H1 (cell line): ENCODE results near the gene ITPR1. TPM values are rescaled to one million over a fixed set of nuclear protein-coding genes. Genes with fewer than 3 reads are reported as not detected.

ENCODE experiments used
- CTCF ChIA-PET: fragments of 300-600 bp; sonication (Branson Sonifier 250); formaldehyde crosslinking; loops from one replicate; lab custom pipeline; 2021; ENCODE audit not compliant: partially characterized antibody; lab: Charles Lee
- POLR2A ChIA-PET: fragments of 300-600 bp; sonication (Branson Sonifier 250); formaldehyde crosslinking; loops from one replicate; lab custom pipeline; 2021; ENCODE audit warnings: inconsistent platforms; ENCODE audit not compliant: partially characterized antibody; lab: Charles Lee
- DNase-seq, 2 experiments: peaks; one replicate each; pipeline versions ENCODE4 v3.0.0 to v3.0.0-alpha.2; 2010 to 2022; ENCODE audit warnings: low spot score in 2 of 2, low read depth in 1 of 2, mixed read lengths in 1 of 2
- FAIRE-seq: peaks from 2 replicates; lab custom pipeline; 2011; peaks lifted over from hg19 to GRCh38; lab: Jason Lieb, UNC
- H2AFZ ChIP-seq: 2 replicates; pipeline ENCODE4 v1.8.1; 2012; ENCODE audit warnings: low read length, inconsistent platforms
- H2AK5ac ChIP-seq: 2 replicates; pipeline ENCODE4 v1.6.1; 2013; ENCODE audit warnings: low read depth, low read length
- H2BK120ac ChIP-seq: replicated peaks from 2 replicates; pipeline ENCODE3; 2013; ENCODE audit warnings: low read depth, low read length, inconsistent platforms
- H2BK12ac ChIP-seq: 2 replicates; pipeline ENCODE4 v1.6.1; 2013; ENCODE audit warnings: low read depth, low read length
- H2BK15ac ChIP-seq: 2 replicates; pipeline ENCODE4 v1.6.1; 2013; ENCODE audit warnings: low read length
- H2BK20ac ChIP-seq: 2 replicates; pipeline ENCODE4 v1.6.1; 2013; ENCODE audit warnings: low read length
- H2BK5ac ChIP-seq: 2 replicates; pipeline ENCODE4 v1.6.1; 2013; ENCODE audit warnings: low read depth, low read length
- H3K14ac ChIP-seq: 2 replicates; pipeline ENCODE4 v1.6.1; 2013; ENCODE audit warnings: inconsistent platforms; ENCODE audit not compliant: insufficient read length
- H3K18ac ChIP-seq: 2 replicates; pipeline ENCODE4 v1.6.1; 2013; ENCODE audit warnings: low read length; ENCODE audit errors: extremely low read depth
- H3K23ac ChIP-seq: 2 replicates; pipeline ENCODE4 v1.6.1; 2013; ENCODE audit warnings: inconsistent platforms; ENCODE audit not compliant: insufficient read length
- H3K23me2 ChIP-seq: 2 replicates; pipeline ENCODE4 v1.6.1; 2013; ENCODE audit warnings: low read depth, low read length
- H3K27ac ChIP-seq: 2 replicates; pipeline ENCODE4 v1.6.1; 2011; ENCODE audit warnings: low read depth, low read length, inconsistent platforms
- H3K27me3 ChIP-seq, 4 experiments: replicated peaks in 1 of 4; 1 replicate in 1 of 4; 2 replicates in 3 of 4; pipeline versions ENCODE4 v1.6.1 to v1.8.1; 2011 to 2013; ENCODE audit warnings: low read length in 3 of 4, mild to moderate bottlenecking in 3 of 4, inconsistent platforms in 2 of 4, mixed read lengths in 2 of 4, moderate library complexity in 1 of 4; ENCODE audit not compliant: control insufficient read depth in 3 of 4, insufficient read depth in 3 of 4; ENCODE audit errors: extremely low read depth in 1 of 4
- H3K36me3 ChIP-seq, 4 experiments: 2 replicates each; pipeline versions ENCODE4 v1.6.1 to v1.8.1; 2011 to 2013; ENCODE audit warnings: mild to moderate bottlenecking in 4 of 4, low read length in 3 of 4, moderate library complexity in 2 of 4, control low read depth in 1 of 4, inconsistent platforms in 1 of 4; ENCODE audit not compliant: insufficient read depth in 4 of 4, control insufficient read depth in 2 of 4
- H3K4ac ChIP-seq: replicated peaks from 2 replicates; pipeline ENCODE3; 2013; ENCODE audit warnings: low read length, low read depth, mixed read lengths, inconsistent platforms; ENCODE audit not compliant: insufficient read length
- H3K4me1 ChIP-seq, 4 experiments: replicated peaks in 1 of 4; 1 replicate in 1 of 4; 2 replicates in 3 of 4; pipeline versions ENCODE4 v1.6.1 to v1.8.1; 2011 to 2013; ENCODE audit warnings: low read length in 3 of 4, inconsistent platforms in 2 of 4, mixed read lengths in 1 of 4; ENCODE audit not compliant: insufficient read depth in 4 of 4, control insufficient read depth in 3 of 4
- H3K4me2 ChIP-seq, 2 experiments: 2 replicates each; pipeline versions ENCODE4 v1.6.1 to v1.8.1; 2011 to 2013; ENCODE audit warnings: low read depth in 2 of 2, low read length in 2 of 2, control low read depth in 1 of 2, inconsistent platforms in 1 of 2, mild to moderate bottlenecking in 1 of 2; ENCODE audit not compliant: insufficient read depth in 1 of 2
- H3K4me3 ChIP-seq, 4 experiments: fragments of 200-600, 300-600 bp in 1 of 4; sonication (generic), shearing (Covaris generic), sonication (Bioruptor Twin) in 1 of 4; 2 replicates each; pipeline versions ENCODE4 v1.5.1 to v1.8.1; 2011 to 2016; ENCODE audit warnings: low read length in 4 of 4, low read depth in 3 of 4, control low read depth in 2 of 4, inconsistent platforms in 2 of 4, mild to moderate bottlenecking in 2 of 4, mixed read lengths in 1 of 4, moderate library complexity in 1 of 4; ENCODE audit not compliant: insufficient read depth in 2 of 4; ENCODE audit errors: extremely low read depth in 1 of 4
- H3K56ac ChIP-seq: replicated peaks from 2 replicates; pipeline ENCODE3; 2013; ENCODE audit warnings: low read depth, mild to moderate bottlenecking, mixed read lengths, low read length, inconsistent platforms; ENCODE audit not compliant: insufficient read length
- H3K79me1 ChIP-seq: 2 replicates; pipeline ENCODE4 v1.6.1; 2013; ENCODE audit warnings: low read depth, low read length, control low read depth
- H3K79me2 ChIP-seq, 2 experiments: 2 replicates each; pipeline versions ENCODE4 v1.6.1 to v1.8.1; 2012 to 2013; ENCODE audit warnings: low read length in 2 of 2, mild to moderate bottlenecking in 2 of 2, inconsistent platforms in 1 of 2; ENCODE audit not compliant: insufficient read depth in 2 of 2, control insufficient read depth in 1 of 2
- H3K9ac ChIP-seq, 4 experiments: replicated peaks in 1 of 4; 1 replicate in 1 of 4; 2 replicates in 3 of 4; pipeline versions ENCODE4 v1.6.1 to v1.8.1; 2011 to 2013; ENCODE audit warnings: low read depth in 3 of 4, low read length in 3 of 4, control low read depth in 2 of 4, mild to moderate bottlenecking in 2 of 4, moderate library complexity in 2 of 4, inconsistent platforms in 1 of 4; ENCODE audit errors: extremely low read depth in 1 of 4
- H3K9me3 ChIP-seq, 2 experiments: 2 replicates each; pipeline versions ENCODE4 v1.6.1 to v1.8.1; 2012 to 2013; ENCODE audit warnings: mild to moderate bottlenecking in 2 of 2, moderate library complexity in 2 of 2, control low read depth in 1 of 2, inconsistent platforms in 1 of 2, low read depth in 1 of 2, low read length in 1 of 2, mixed read lengths in 1 of 2; ENCODE audit not compliant: insufficient read depth in 2 of 2
- H4K20me1 ChIP-seq, 2 experiments: replicated peaks in 1 of 2; 2 replicates each; pipeline versions ENCODE3 to v1.8.1; 2011 to 2013; ENCODE audit warnings: inconsistent platforms in 2 of 2, low read length in 2 of 2, mild to moderate bottlenecking in 1 of 2; ENCODE audit not compliant: insufficient read depth in 2 of 2, control insufficient read depth in 1 of 2
- H4K5ac ChIP-seq: 2 replicates; pipeline ENCODE4 v1.6.1; 2013; ENCODE audit warnings: low read length, low read depth, mixed read lengths, inconsistent platforms; ENCODE audit not compliant: insufficient read length
- H4K8ac ChIP-seq: 2 replicates; pipeline ENCODE4 v1.8.0; 2013; ENCODE audit warnings: mild to moderate bottlenecking, moderate library complexity, low read length, inconsistent platforms; ENCODE audit not compliant: insufficient read depth; ENCODE audit errors: extremely low read depth
- H4K91ac ChIP-seq: replicated peaks from 2 replicates; pipeline ENCODE3; 2013; ENCODE audit warnings: low read length, mixed read lengths, inconsistent platforms; ENCODE audit not compliant: insufficient read length
- BRCA1 ChIP-seq: IDR thresholded peaks from 2 replicates; pipeline ENCODE4 v1.6.1; 2012; ENCODE audit warnings: low read depth, low read length, improper control_type of control experiment
- SIRT6 ChIP-seq: IDR thresholded peaks from one replicate; pipeline ENCODE4 v1.7.1; 2012; ENCODE audit warnings: low read length, inconsistent platforms
- WGBS, 2 experiments: shearing (Covaris generic) in 1 of 2; methylation state at CpG; one replicate each; pipeline versions ENCODE4 v1.1.6 to v1.1.7; 2013 to 2015; ENCODE audit warnings: low lambda C conversion rate in 2 of 2, mixed read lengths in 2 of 2, inconsistent platforms in 1 of 2, low coverage in 1 of 2, missing lambda C conversion rate in 1 of 2; ENCODE audit not compliant: insufficient replicate concordance in 2 of 2, insufficient coverage in 1 of 2, insufficient read length in 1 of 2; ENCODE audit errors: extremely low coverage in 1 of 2, missing lambda C conversion rate in 1 of 2; 5-methylcytosine and 5-hydroxymethylcytosine counted together
- polyA plus RNA-seq, 7 experiments: library from polyadenylated mRNA; depleted of rRNA in 3 of 7; stranded (reverse) in 5 of 7; unstranded in 2 of 7; fragments of >200 nt in 5 of 7; fragments of 200-250 nt in 2 of 7; gene quantifications; 1 replicate in 5 of 7; 2 replicates in 1 of 7; 4 replicates in 1 of 7; pipeline versions ENCODE4 v1.2.1 to v1.2.3, GENCODE V29; 2011 to 2013; ENCODE audit warnings: missing spikeins in 2 of 7, mixed read lengths in 2 of 7
- total RNA-seq: library from RNA; stranded (reverse); fragmentation: NEBNext Ultra II Directional; extraction: Animal tissue kit (Norgen Biotek cat#: 25700); gene quantifications from 2 replicates; pipeline ENCODE4 v1.2.1, GENCODE V29; 2021

The ITPR1 gene
- total and polyA plus RNA-seq, 2 of the 8 experiments (the other 6 are each of a cell fraction or from before 2014, with no cell fraction given) = 2.5 to 16.3 TPM

- Histone ChIP-seq H3K4me2 (no peak overlapping the region), H3K4ac (no peak overlapping the region), H4K20me1 (no peaks in the 10 kb centered on the region), H3K56ac (no peak overlapping the region), H3K18ac (no peak overlapping the region), H3K23me2 (no peaks in the 10 kb centered on the region), H3K4me3 (no peak overlapping the region), H3K36me3 (no peaks in the 10 kb centered on the region; a peak in 1 of 8 replicates), H2BK15ac (no peak overlapping the region), H3K23ac (no peak overlapping the region), H3K79me1 (no peaks in the 10 kb centered on the region), H3K4me1 (no peaks in the 10 kb centered on the region), H3K27ac (no peak overlapping the region), H4K8ac (no peak overlapping the region), H3K9me3 (no peaks in the 10 kb centered on the region), H2BK5ac (no peak overlapping the region), H3K14ac (no peak overlapping the region), H3K27me3 (no peaks in the 10 kb centered on the region), H2BK120ac (no peak overlapping the region), H4K91ac (no peak overlapping the region), H3K9ac (no peak overlapping the region), H2AK5ac (no peak overlapping the region), H2BK12ac (no peak overlapping the region), H2BK20ac (no peak overlapping the region), H4K5ac (no peak overlapping the region), H3K79me2 (no peaks in the 10 kb centered on the region), H2AFZ (no peak overlapping the region)
- CTCF ChIA-PET = interaction anchor here (0.9 kb wide), 1 partner anchor 12 kb away, joined by 3 read pairs; no protein-coding TSS in a partner anchor
- POLR2A ChIA-PET = no interaction called here
- FAIRE-seq = no peak
- no peak for DNase-seq
- WGBS, 2 experiments = 100% methylated on average over 2 of the region's 2 CpGs; no CpG with 5 or more reads in 1 of the 2 experiments
- TF ChIP-seq SIRT6 = no peak
- TF ChIP-seq BRCA1 = no peak
These were observed 202.7 kb downstream of the ITPR1 start for GRCh38 chr3:4695846-4696245.
